Body of pancreas (tissue), 4 donors: ENCODE results near the gene SPINK13. TPM values are rescaled to one million over a fixed set of nuclear protein-coding genes. Genes with fewer than 3 reads are reported as not detected.

Experiments
- ATAC-seq: fragments of 150-250 bp; one replicate; pipeline ENCODE4 v1.9.1; 2016
- DNase-seq, 4 donors: peaks; one replicate each; pipeline ENCODE4 v3.0.0-alpha.2; 2019
- H3K27ac ChIP-seq, 4 donors: fragments of 200-600 bp; sonication (generic); 1 replicate in 3 of 4; 2 replicates in 1 of 4; pipeline versions ENCODE4 v1.5.1 to v1.6.1; 2016 to 2019; ENCODE audit warnings: mild to moderate bottlenecking in 1 of 4, mixed read lengths in 1 of 4, moderate library complexity in 1 of 4
- H3K27me3 ChIP-seq, 2 donors: fragments of 200-600 bp; sonication (generic); one replicate each; pipeline ENCODE4 v1.6.0; 2016; ENCODE audit warnings: mild to moderate bottlenecking in 1 of 2
- H3K36me3 ChIP-seq, 2 donors: fragments of 200-600 bp; sonication (generic); replicated peaks in 1 of 2; 2 replicates each; pipeline ENCODE4 v1.5.1; 2016; ENCODE audit warnings: low read depth in 2 of 2; ENCODE audit not compliant: insufficient read depth in 1 of 2
- H3K4me1 ChIP-seq: fragments of 200-600 bp; sonication (generic); one replicate; pipeline ENCODE4 v1.6.0; 2016
- H3K4me3 ChIP-seq, 2 donors: fragments of 200-600 bp; sonication (generic); 1 replicate in 1 of 2; 2 replicates in 1 of 2; pipeline ENCODE4 v1.5.1; 2016 to 2019
- H3K9me3 ChIP-seq, 3 donors: fragments of 200-600 bp; sonication (generic); 1 replicate in 2 of 3; 2 replicates in 1 of 3; pipeline ENCODE4 v1.5.1; 2016
- CTCF ChIP-seq, 7 experiments: fragments of 450-650 bp in 4 of 7; fragments of 200-600 bp in 3 of 7; sonication (generic) in 3 of 7; IDR thresholded peaks; one replicate each; pipeline ENCODE4 v1.5.1; 2016 to 2019; ENCODE audit warnings: antibody characterized with exemption in 7 of 7
- POLR2A ChIP-seq, 3 donors: fragments of 450-650 bp; IDR thresholded peaks; one replicate each; pipeline ENCODE4 v1.6.1; 2016; ENCODE audit warnings: antibody characterized with exemption in 3 of 3, mild to moderate bottlenecking in 2 of 3
- whole genome bisulfite sequencing, 2 donors: methylation state at CpG; one replicate each; pipeline ENCODE4 v1.1.5; 2017; 5-methylcytosine and 5-hydroxymethylcytosine counted together
- intact Hi-C: fragments of 100-400 bp; cut with DNase I; formaldehyde crosslinking; loops from one replicate; pipeline ENCODE4 v1.15.1; 2023
- total RNA-seq, 2 donors: library from RNA; depleted of rRNA; stranded (reverse); fragments of >200 nt; gene quantifications; one replicate each; pipeline ENCODE4 v1.1.0, GENCODE V29; 2016

SPINK13 gene
- total RNA-seq, result 1 to 10 TPM; 2.6 to 5.7 TPM

- ATAC-seq (peak; percentile 88), DNase-seq (peak; percentile 17 to 63 (median 39))
- WGBS, 2 donors, result 58 to 61% methylated on average over 3 to 4 of the region's 4 CpGs
- Histone ChIP-seq H3K4me3 (no peak within 1 kb of the TSS), H3K9me3 (no peaks in the 10 kb centered on the region), H3K36me3 (no peaks in the 10 kb centered on the region), H3K4me1 (peaks cover 3% of the 10 kb centered on the region), H3K27me3 (no peaks in the 10 kb centered on the region), H3K27ac (peak within 1 kb of the TSS in 1 of 4 donors; percentile 56)
- no peak for TF ChIP-seq CTCF (IDR thresholded peaks at IDR 0.05)
- no peak for TF ChIP-seq POLR2A (IDR thresholded peaks at IDR 0.05)
- intact Hi-C loops, result no loop called here
Observed at GRCh38 chr5:148268566-148268965, at the start of gene SPINK13. SPINK13 (plus strand) TSS chr5:148268794; CDS start chr5:148270073, 1,279 bp downstream.

GRCh38 chr5:148221508-148221907, 47.1 kb upstream of the SPINK13 start:
- ATAC-seq, result no peak
- Histone ChIP-seq H3K27me3 (no peaks in the 10 kb centered on the region), H3K4me3 (no peak overlapping the region), H3K36me3 (no peaks in the 10 kb centered on the region), H3K9me3 (no peaks in the 10 kb centered on the region), H3K4me1 (no peaks in the 10 kb centered on the region), H3K27ac (no peak overlapping the region)
- TF ChIP-seq POLR2A (IDR thresholded peaks at IDR 0.05), result no peak
- intact Hi-C loops, result no loop called here
- no peak for DNase-seq
- 70 to 78% methylated on average over 6 of the region's 6 CpGs for WGBS, 2 donors

GRCh38 chr5:148224117-148224742, 44.4 kb upstream of the SPINK13 start:
- H3K36me3 ChIP-seq, result no peaks in the 10 kb centered on the region
- intact Hi-C loops, result no loop called here
- DNase-seq (no peak), ATAC-seq (no peak)
- H3K4me1 ChIP-seq, result no peaks in the 10 kb centered on the region
- WGBS, 2 donors, result 65 to 66% methylated on average over 2 of the region's 2 CpGs
- no peaks in the 10 kb centered on the region for H3K27me3 ChIP-seq
- TF ChIP-seq CTCF (IDR thresholded peaks at IDR 0.05) (no peak), POLR2A (IDR thresholded peaks at IDR 0.05) (no peak)
- no peaks in the 10 kb centered on the region for H3K9me3 ChIP-seq
- no peak overlapping the region for H3K4me3 ChIP-seq
- no peak overlapping the region for H3K27ac ChIP-seq

GRCh38 chr5:148228392-148228984, 40.1 kb upstream of the SPINK13 start:
- no peaks in the 10 kb centered on the region for H3K9me3 ChIP-seq
- 91 to 92% methylated on average over 3 of the region's 3 CpGs for WGBS, 2 donors
- DNase-seq, result no peak

GRCh38 chr5:148229840-148230239, 38.8 kb upstream of the SPINK13 start:
- no peaks in the 10 kb centered on the region for H3K36me3 ChIP-seq
- DNase-seq, result no peak
- intact Hi-C loops, result no loop called here
- TF ChIP-seq CTCF (IDR thresholded peaks at IDR 0.05), result no peak
- TF ChIP-seq POLR2A (IDR thresholded peaks at IDR 0.05), result no peak
- H3K27me3 ChIP-seq, result no peaks in the 10 kb centered on the region
- no peaks in the 10 kb centered on the region for H3K4me1 ChIP-seq
- H3K4me3 ChIP-seq, result no peak overlapping the region
- no peak for ATAC-seq
- H3K9me3 ChIP-seq, result no peaks in the 10 kb centered on the region
- no peak overlapping the region for H3K27ac ChIP-seq

More at GRCh38 chr5:148228392-148228984, 40.1 kb upstream of the SPINK13 start:
- TF ChIP-seq POLR2A (IDR thresholded peaks at IDR 0.05), result no peak
- TF ChIP-seq CTCF (IDR thresholded peaks at IDR 0.05), result no peak
- Histone ChIP-seq H3K4me3 (no peak overlapping the region), H3K27me3 (no peaks in the 10 kb centered on the region), H3K36me3 (no peaks in the 10 kb centered on the region), H3K27ac (no peak overlapping the region), H3K4me1 (no peaks in the 10 kb centered on the region)
- no peak for ATAC-seq
- intact Hi-C loops, result no loop called here
